DMS153 treated with DMSO at 0.1 percent for 48 hours (cell line): ENCODE results near the gene LMF2.
A peak's percentile ranks its signal among the peaks of the same experiment; 100 is the strongest.

Experiments used
- DNase-seq: peaks from one replicate; lab custom pipeline; 2025; ENCODE audit not compliant: unreplicated experiment; lab: John Stamatoyannopoulos, UW

LMF2 gene

DNA sequence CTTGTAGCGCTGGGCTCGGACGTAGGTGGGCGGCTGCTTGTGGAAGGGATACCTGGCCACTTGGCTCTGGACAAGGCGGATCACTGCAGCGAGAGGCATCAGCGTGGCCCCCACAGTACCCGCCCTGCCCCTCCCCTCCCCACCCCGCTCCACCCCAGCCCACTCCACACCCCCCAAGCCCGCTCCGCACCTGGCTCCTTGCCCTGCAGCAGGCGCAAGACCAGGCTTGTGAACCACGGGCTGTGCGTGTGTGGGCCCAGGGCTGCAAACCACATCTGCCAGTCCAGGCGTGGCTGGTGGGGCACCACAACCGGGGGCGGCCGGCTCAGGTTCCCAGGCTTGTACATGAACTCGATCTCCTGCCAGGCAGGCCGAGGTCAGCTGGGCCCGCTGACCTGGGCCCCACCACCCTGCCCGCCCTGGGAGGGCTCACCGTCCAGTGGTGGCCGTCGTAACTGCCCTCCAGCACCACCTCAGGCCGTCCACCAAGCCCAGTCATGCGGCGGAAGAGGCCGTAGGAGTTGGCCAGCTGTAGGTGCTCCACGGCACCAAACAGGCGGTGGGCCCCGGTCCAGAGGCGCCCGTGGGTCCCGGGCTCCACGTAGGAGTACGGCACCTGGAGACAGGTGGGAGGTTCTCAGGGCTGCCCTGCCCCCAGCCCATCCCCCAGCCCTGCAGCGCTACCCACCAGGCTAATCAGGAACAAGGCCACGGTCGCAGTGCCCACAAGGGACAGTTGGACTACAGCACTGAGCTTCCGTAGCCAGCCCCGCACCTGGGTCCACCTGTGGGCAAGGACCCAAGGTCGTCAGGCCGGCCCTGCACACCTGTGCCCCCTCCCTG lies 2.9 kb downstream of the LMF2 start:
- no peak for DNase-seq

DNA sequence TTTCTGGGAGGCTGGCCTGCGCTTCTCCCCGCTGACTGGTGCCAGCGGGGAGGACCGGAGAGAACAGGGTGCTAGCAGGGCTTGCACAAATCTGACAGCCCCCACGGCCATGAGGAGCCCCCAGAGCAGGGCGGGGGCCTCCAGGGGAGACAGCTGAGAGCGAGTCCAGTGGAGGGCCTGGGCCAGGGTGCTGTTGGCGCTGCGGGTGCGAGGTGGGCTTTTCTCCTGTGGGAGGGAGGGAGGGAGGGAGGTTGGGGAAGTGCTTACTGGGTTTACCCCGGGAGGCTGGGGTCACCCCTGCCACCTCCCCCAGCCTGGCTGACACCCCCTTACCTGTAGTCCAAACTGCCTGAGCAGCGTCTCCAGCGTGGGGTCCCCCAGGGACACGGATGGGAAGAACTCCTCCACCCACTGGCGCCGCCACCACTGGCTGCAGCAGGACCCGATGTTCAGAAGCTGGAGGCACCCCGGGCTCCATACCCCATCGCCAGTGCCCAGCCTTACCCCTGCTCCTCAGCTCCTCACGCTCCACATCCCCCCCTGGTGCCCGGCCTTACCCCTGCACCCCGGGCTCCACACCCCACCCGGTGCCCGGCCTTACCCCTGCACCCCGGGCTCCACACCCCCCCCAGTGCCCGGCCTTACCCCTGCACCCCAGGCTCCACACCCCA lies 3.9 kb downstream of the LMF2 start:
- DNase-seq: no peak

- no peak for DNase-seq
These were observed 4.7 kb downstream of the LMF2 start for GRCh38 chr22:50502628-50503474.

- DNase-seq: no peak
These were observed 5.4 kb downstream of the LMF2 start for GRCh38 chr22:50502096-50502495.

DNA sequence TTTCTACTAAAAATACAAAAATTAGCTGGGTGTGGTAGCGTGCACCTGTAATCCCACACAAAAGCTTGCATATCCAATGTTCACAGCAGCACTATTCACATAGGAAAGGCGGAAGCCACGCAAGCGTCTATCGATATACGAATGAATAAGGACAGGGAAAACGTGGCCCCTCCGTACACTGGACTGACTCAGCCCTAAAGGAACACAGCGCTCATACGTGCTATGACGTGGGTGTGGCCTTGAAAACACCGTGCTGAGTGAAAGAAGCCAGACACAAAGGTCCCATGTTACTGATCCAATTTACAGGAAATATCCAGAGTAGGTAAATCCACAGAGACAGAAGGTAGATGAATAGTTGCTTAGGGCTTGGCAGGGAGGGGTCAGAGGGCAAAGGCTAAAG lies 7.0 kb downstream of the LMF2 start:
- no peak for DNase-seq

DNA sequence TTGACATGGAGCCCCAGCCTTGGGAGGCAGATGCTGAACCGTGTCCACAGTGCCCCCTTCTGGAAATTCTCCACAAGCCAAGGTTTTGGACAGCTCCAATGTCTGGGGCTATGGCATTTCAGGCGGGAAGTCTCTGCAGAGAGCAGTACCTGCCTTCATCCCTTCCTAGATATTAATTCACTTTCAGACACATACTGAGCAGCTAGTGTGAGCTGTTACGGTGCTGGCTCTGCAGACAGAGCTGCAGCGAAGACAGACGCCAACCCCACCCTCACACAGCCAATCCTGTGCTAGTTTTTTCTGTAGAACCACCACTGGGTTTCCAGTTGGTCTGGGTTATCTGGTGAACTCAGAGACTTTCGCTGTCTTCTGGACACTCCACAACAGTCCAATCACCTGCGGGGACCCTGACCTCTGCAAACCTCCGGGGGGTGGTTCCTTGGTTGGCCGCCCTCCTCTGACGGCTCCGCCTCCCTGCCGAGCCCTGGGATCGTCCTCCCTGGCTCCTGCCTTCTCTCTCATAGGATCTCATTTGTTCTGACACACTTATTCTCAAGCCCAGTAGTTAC lies 9.1 kb downstream of the LMF2 start:
- peak; percentile 66 for DNase-seq

DNA sequence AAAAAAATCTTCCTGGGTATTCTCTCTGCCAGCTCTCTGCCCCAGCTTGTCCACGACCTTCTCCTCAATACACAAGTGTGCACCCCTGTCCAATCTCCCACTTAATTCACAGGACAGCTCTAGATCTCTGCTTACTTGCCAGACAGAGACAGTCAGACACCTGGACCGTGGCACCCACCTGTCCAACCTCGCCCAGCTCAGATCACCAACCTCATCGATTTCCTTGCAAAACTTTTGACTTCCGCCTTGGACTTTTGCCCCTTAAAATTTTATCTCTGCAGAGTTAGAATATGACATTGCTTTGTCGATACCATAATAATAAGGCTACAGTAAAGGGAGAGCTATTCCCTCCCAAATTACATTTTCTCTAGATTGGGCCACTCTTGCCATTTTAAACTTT lies 10.4 kb downstream of the LMF2 start:
- no peak for DNase-seq

DNA sequence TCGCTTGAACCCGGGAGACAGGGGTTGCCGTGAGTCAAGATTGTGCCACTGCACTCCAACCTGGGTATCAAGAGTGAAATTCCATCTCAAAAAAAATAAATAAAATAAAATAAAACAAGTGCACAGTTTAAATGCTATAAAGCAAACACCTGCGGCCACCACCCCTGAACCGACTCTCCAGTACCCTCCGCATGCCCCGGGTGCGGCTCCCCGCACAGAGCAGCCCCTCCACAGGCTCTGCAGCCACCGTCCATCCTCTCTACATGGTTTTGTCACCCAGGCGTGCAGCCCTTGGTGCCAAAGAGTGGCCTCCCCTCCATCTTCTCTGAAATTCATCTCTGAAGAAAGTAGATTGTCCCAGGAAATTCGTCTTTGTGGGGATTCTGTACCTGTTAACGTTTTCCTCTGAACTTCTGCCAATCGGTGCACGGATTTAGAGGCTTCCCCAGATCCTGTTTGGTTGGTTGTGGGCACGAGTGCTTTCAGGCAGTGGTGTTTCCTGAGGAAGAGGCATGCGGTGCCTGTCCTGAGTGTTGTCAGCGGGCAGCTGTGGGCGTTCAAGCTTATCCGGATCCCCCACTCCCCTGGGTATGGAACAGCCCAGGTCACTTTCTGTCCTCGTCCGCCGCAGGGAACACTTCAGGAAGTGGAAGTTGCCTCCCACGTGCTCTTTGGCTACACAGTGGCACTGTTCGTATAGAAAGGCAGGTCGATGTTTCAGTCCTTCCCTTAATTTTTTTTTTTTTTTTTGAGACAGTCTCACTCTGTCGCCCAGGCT lies 16.8 kb downstream of the LMF2 start:
- DNase-seq: no peak

- DNase-seq: no peak
These were observed 17.9 kb downstream of the LMF2 start for GRCh38 chr22:50489363-50490243.

GRCh38 chr22:50488886-50489285 lies 18.6 kb downstream of the LMF2 start:
- no peak for DNase-seq

DNA sequence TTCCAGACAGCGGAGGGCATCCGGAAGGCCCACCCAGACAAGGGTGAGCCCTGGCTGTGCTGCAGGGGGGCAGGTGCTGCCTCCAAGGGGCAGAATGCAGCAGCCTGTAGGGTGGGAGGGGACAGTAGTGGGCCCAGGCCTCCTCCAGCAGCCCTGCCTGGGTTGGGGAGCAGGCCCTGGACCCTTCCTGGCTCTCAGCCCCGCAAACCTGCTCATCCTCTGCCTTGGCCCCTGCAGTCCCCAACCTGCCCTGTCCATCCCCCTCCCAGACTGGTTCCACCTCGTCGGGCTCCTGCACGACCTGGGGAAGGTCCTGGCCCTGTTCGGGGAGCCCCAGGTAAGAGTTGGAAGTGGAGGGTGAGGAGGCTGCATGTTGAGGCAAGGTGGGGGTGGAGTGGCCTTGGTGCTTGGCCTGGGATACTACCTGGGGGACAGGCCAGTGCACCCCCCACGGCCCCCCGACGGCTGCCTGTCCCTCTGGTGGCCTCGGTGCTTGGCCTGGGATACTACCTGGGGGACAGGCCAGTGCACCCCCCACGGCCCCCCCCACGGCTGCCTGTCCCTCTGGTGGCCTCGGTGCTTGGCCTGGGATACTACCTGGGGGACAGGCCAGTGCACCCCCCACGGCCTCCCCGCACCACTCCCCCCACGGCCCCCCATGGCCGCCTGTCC lies 19.4 kb downstream of the LMF2 start:
- DNase-seq: no peak

DNA sequence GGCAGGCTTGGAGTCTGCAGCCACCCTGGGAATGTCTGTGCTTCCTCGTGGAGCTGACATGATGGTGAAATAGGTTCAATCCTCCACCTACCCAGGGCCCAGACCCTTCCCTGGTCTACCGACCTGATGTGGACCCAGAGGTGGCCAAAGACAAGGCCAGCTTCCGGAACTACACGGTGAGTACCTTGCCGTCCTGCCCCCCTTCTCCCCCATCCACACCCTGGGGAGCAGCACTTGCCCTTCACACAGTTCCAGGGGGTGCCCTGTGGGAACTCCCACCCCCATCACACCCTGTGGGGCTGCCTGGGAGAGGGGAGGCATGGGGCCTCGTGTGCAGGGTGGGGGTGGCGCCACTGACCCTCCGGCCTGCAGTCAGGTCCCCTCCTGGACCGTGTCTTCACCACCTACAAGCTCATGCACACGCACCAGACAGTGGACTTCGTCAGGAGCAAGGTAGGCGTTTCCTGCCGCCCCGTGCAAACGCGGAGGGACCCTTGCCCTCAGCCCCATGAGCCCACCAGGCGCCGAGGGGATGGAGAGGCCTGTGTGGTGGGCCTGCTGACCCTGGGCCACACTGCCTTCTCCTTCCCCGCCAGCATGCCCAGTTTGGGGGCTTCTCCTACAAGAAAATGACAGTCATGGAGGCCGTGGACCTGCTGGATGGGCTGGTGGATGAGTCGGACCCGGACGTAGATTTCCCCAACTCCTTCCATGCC lies 20.1 kb downstream of the LMF2 start:
- no peak for DNase-seq

DNA sequence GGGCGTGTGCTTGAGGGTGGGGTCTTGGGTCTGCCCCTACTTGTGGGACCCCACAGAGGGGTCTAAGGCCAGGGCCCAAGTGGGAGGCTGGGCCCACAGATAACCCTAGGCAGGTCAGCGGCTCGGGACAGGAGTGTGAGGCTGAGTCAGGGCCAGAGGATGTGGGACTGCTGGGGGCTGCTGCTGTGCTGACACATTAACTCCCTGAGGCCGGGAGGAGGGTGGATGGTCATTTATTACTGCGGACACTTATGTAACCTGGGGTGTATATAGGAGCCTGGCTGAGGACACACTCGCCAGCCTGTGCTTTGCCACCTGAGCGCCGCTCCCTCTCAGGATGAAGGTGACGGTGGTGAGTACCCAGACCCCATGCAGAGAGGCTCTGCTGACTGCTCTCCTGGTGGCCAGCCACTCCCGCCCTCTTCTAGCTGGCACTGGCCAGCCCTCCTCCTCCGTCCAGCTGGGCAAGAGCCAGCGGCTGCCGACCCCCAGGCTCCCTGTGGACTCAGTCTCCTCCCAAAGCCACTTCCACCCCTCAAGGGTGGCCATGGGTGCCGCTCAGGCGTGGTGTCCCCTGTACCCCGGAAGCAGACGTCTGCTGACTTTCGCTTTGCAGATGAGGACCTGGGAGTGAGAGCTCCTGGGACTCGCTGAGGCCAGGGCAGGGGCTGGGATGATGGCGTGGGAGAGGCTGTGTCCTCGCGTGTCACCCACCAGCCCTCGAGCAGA lies 20.8 kb downstream of the LMF2 start, which contains the start of gene MIOX:
Gene MIOX (plus strand): TSS at position 299 of the 729 bp plus-strand sequence. CDS start 39 bp downstream, at position 338.
- DNase-seq: no peak

GRCh38 chr22:50485221-50486131 lies 22.0 kb downstream of the LMF2 start:
- peak; percentile 25 for DNase-seq

GRCh38 chr22:50483977-50484853 lies 23.3 kb downstream of the LMF2 start:
- no peak for DNase-seq

- DNase-seq: no peak
These were observed 23.9 kb downstream of the LMF2 start for GRCh38 chr22:50483556-50483955.
